ENCODE data around the gene DENND6B. TPM values are rescaled to one million over a fixed set of nuclear protein-coding genes. Genes with fewer than 3 reads are reported as not detected.

DENND6B gene
- total RNA-seq, 1 experiment from 2014 or later = 0.47 TPM

DNA sequence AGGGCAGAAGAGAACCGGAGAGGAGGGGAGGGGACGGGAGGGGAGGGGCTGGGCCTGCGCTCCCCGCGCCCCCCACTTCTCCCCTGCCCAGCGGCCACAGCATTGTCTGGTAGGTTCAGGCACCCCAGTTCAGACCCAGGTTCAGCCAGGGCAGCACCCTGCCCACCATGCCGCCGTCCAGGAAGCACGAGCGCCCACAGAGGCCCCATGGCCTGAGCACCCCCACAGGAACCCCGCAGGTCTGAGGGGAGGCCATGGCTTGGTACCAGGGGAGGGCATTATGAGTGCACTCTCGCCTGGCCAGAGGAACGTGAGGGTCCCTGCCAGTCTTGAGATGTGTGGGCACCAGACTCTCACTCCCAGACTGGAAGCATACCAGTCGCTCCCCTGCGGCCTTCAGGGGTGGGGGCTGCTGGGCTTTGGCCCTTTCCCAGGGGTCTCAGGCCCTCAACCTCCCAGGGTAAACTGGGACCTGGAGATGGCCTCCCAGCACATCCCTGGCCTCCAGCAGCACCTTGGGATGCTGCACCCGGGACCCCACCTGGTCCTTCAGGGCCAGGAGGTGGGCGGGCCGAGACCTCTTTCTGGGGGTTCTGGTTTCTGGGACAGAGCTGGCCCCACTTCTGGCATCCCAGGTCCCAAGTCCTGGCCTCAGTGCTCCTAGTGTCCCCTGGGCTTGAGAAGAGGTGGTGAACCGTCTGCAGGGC, 18.8 kb downstream of the DENND6B start:
- Histone ChIP-seq H3K4me1 (replicated peaks) (peaks cover 31% of the 10 kb centered on the region), H3K9me3 (replicated peaks) (no peaks in the 10 kb centered on the region), H3K4me3 (no peak overlapping the region), H3K36me3 (peaks cover 29% of the 10 kb centered on the region), H3K27ac (no peak overlapping the region), H3K27me3 (replicated peaks) (no peaks in the 10 kb centered on the region)
- DNase-seq (ENCODE audit: low read depth in 1 of 2, low spot score in 2 of 2) = no peak

DNA sequence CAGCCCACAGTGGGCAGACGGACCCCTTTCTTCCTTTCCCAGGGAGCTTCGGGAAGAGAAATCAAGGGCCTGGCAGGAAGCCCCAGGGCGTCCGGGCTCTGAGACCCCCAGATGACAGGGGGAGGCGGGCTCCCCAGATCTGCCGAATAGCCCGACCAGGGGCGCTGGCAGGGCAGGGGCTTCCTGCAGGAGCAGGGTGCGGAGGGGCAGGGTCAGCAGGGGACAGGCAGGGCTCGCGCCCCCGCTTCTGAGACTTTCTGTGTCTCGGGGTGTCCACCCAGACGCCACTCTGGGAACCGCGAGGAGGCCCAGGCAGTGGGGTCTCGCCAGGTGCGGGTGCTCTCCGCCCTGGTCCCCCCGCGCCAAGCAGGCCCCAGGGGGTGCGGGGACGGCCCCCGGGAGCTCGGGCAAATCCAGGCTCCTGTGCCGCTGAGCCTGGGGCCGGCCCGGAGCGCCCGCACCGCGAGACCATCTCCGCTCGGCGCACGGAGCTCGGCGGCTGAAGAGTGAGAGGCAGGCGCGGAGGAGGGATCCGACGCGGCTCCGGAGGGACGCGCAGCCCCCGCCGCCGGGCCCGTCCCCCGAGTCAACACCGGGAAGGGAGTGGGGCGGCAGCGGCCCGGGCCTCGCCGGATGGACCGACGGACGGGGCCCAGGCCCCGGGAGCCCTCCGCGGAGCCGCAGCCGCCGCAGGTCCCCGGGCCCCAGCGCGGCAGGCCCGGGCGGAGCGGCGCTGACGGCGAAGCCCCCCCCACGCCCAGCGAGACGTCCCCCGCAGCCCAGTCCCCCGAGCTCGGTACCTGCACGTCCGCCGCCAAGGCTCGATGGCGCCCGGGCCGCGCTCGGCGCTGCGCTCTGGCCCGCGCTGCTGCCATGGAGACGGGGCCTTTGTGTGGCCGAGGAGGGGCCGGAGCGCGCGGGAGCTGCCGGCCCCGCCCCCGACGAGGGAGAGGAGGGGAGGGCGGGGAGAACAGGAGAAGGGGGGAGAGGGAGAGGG, 19.8 kb downstream of the DENND6B start, which contains the start of gene PLXNB2:
TSS of gene PLXNB2 (minus strand) at position 894 of the 997 bp plus-strand sequence. CDS start 17,062 bp downstream, outside the sequence.
- Histone ChIP-seq H3K4me1 (replicated peaks) (peaks cover 36% of the 10 kb centered on the region), H3K36me3 (peaks cover 33% of the 10 kb centered on the region), H3K4me3 (peak within 1 kb of the TSS; percentile 97), H3K9me3 (replicated peaks) (no peaks in the 10 kb centered on the region), H3K27me3 (replicated peaks) (no peaks in the 10 kb centered on the region), H3K27ac (peak within 1 kb of the TSS; percentile 61)
- DNase-seq (ENCODE audit: low read depth in 1 of 2, low spot score in 2 of 2) = peak; percentile 59 to 79

DNA sequence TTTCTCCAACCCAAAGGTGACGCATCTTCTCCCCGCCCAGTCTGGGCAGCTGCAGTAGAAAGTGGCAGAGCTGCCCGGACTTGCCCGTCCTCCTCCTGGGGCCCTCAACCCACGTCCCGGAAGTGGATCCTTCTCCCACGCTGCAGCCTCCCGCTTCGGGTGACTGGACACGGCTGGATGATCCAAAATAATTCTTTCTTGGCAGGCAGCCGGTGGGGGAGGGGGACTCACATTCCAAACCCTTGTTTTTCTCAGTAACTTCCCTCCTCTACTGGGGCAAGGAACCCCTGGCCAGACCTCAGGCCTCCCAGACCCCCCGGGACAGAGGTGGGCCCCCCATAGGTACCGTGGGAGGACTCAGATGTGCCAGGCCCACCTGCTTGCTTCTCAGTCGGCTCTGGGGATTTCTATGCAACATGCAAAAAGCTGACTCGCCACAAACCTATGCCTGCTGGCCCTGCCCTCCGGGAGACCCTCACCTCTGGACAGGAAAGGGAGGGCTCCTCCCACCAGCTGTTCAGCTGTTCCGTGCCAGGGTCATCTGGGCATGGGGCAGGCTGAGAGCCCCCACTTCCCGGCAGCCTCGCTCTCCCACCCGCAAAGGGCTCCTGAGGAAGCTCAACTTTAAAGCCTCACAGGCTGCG, 20.8 kb downstream of the DENND6B start:
- H3K27me3 ChIP-seq (replicated peaks) = no peaks in the 10 kb centered on the region
- H3K4me3 ChIP-seq = peak overlapping the region; percentile 97
- DNase-seq (ENCODE audit: low read depth in 1 of 2, low spot score in 2 of 2) = peak; percentile 84 to 92
- H3K27ac ChIP-seq = peak overlapping the region; percentile 61
- H3K4me1 ChIP-seq (replicated peaks) = peaks cover 36% of the 10 kb centered on the region
- H3K9me3 ChIP-seq (replicated peaks) = no peaks in the 10 kb centered on the region
- H3K36me3 ChIP-seq = peaks cover 36% of the 10 kb centered on the region

DNA sequence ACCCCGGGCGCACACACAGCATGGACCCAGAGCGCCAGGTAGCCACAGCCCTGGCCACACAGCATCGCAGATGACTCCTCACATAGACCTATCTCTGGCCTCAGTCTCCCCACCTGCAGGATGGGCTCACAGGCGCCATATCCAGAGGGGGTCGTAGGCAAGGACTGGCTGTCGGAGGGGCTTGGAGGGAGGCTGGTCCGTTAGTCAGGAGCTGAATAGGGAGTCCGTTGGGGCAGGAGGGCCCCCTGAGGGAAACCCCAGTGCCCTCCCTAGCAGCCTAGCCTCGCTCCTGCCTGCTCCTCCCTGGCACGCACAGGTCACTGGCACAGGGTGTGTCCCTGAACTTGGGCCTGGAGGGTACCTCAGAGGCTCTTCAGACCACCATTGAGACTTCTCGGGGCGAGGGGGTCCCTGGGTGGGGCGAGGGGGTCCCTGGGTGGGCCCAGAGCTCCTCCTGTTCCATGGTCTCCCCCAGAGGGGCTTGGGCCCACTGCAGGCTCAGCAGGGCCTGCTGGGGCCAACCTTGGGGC, 21.4 kb downstream of the DENND6B start:
- no peaks in the 10 kb centered on the region for H3K27me3 ChIP-seq (replicated peaks)

DNA sequence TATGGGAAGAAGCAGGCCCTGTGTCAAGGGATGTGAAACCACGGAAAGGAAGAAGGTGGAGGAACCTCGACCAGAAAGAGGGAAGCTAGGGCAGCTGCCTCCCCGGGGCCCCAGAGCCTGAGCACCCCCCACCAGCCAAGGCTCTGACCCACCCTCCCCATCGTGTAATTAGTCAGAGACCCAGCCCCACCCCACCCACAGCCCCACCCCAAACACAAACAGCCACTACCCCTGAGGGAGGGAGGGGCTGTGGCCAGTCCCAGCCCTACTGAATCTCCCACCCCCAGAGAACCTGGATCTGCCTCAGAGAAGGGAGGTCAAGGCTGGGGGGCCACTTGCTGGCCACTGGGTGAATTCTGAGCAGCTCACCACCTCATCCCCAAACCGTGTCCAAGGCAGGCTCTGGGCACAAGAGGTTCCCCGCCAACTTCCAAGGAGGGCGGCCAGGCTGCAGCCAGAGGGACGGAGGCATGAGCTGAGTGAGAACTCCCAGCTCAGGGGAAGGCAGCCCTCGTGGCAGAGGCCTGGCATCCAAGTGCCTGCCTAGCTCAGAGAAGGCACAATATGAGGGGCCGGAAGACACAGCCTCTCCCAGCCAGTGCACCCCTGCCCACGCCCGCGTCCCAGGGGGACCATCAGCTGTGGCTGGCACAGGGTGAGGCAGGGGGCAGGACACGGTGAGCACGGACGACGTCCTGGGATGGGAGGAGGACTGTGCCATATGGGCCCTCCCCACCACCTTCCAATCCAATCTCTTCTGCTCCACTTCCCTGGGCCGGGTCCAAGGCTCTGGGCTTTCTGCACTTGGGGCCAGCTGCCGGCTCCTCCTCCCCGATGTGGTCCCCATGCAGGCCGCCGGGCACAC, 22.1 kb downstream of the DENND6B start:
- Histone ChIP-seq H3K9me3 (replicated peaks) (no peaks in the 10 kb centered on the region), H3K4me3 (no peak overlapping the region), H3K36me3 (peaks cover 43% of the 10 kb centered on the region), H3K4me1 (replicated peaks) (peaks cover 36% of the 10 kb centered on the region), H3K27ac (no peak overlapping the region), H3K27me3 (replicated peaks) (no peaks in the 10 kb centered on the region)
- no peak for DNase-seq (ENCODE audit: low read depth in 1 of 2, low spot score in 2 of 2)

More for the DNA sequence above, 21.4 kb downstream of the DENND6B start:
- Histone ChIP-seq H3K36me3 (peaks cover 42% of the 10 kb centered on the region), H3K27ac (peak overlapping the region; percentile 61), H3K9me3 (replicated peaks) (no peaks in the 10 kb centered on the region), H3K4me1 (replicated peaks) (peaks cover 36% of the 10 kb centered on the region), H3K4me3 (peak overlapping the region; percentile 97)
- no peak for DNase-seq (ENCODE audit: low read depth in 1 of 2, low spot score in 2 of 2)

DNA sequence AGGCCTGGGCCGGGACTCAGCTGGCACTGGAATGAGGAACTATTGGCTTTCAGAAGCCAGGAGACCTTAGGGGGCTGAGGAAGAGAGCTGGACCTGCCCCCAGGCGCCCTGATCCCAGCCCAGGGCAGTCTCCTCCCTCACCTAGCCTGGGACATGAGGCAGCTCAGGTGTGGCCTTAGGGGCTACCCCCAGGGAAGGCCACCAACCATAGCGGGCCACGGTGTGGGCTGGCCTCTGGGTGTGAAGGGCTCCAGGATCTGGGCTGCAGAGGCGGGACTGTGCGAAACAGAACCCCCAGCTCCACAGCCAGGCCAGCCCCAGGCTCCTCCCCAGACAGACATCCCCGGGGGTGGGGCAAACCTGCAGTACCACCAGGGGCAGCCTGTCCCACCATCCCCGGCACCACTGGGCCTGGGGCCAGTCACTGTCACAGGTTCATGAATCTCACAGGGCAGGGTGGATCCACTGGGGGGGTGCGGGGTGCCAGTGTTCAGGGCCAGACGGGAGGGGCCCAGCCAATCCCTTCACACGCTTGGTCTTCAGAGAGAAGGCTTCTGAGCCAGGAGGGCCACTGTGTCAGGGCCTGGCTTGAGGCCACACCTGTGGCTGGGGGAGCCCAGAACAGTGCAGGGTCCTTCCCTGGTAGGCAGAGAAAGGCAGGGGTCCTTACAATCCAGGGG, 22.8 kb downstream of the DENND6B start:
- no peaks in the 10 kb centered on the region for H3K9me3 ChIP-seq (replicated peaks)
- DNase-seq (ENCODE audit: low read depth in 1 of 2, low spot score in 2 of 2) = no peak
- H3K36me3 ChIP-seq = peaks cover 43% of the 10 kb centered on the region
- no peak overlapping the region for H3K27ac ChIP-seq
- no peak overlapping the region for H3K4me3 ChIP-seq
- peaks cover 36% of the 10 kb centered on the region for H3K4me1 ChIP-seq (replicated peaks)
- H3K27me3 ChIP-seq (replicated peaks) = no peaks in the 10 kb centered on the region

DNA sequence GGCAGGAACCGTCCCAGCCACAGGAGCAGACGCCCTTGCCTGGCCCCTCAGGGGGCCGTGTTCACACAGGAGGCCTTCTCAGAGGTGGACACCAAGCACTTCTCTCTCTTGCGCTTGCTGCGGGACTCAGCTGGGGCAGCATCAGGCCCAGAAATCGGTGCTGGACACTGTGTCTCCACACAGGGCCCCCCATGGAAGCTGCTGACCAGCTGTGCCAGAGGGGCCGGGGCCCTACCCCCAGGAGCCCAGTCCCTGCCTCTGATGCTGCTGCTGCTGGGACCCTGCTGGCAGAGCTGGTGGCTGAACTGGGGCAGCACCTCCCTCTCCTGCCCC, 23.3 kb downstream of the DENND6B start:
- H3K4me1 ChIP-seq (replicated peaks) = peaks cover 36% of the 10 kb centered on the region
- no peak overlapping the region for H3K4me3 ChIP-seq
- no peaks in the 10 kb centered on the region for H3K9me3 ChIP-seq (replicated peaks)
- H3K27me3 ChIP-seq (replicated peaks) = no peaks in the 10 kb centered on the region
- no peak overlapping the region for H3K27ac ChIP-seq
- no peak for DNase-seq (ENCODE audit: low read depth in 1 of 2, low spot score in 2 of 2)
- H3K36me3 ChIP-seq = peaks cover 43% of the 10 kb centered on the region

DNA sequence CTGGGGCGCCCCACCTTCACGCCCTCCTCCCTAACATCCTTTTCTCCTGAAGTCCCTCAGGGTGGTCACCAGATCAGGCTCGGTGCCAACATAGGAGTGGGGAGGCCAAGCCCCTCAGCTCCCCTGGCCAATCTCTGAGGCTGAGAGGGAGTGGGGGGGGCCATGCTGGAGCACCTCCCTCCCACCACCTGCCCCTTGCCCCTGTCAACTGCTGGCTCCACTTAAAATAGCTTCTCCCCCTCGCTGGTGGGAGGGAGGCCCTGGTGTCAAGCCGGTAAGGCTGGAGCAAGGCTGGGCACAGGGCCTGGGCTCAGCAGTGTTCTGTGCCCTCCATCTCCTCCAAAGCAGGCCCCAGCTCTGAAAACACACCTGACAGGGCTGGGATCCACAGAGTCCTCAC, 24.2 kb downstream of the DENND6B start:
- Histone ChIP-seq H3K9me3 (replicated peaks) (no peaks in the 10 kb centered on the region), H3K27me3 (replicated peaks) (no peaks in the 10 kb centered on the region), H3K36me3 (peaks cover 43% of the 10 kb centered on the region), H3K4me1 (replicated peaks) (peaks cover 31% of the 10 kb centered on the region), H3K27ac (no peak overlapping the region), H3K4me3 (no peak overlapping the region)
- DNase-seq (ENCODE audit: low read depth in 1 of 2, low spot score in 2 of 2) = no peak

DNA sequence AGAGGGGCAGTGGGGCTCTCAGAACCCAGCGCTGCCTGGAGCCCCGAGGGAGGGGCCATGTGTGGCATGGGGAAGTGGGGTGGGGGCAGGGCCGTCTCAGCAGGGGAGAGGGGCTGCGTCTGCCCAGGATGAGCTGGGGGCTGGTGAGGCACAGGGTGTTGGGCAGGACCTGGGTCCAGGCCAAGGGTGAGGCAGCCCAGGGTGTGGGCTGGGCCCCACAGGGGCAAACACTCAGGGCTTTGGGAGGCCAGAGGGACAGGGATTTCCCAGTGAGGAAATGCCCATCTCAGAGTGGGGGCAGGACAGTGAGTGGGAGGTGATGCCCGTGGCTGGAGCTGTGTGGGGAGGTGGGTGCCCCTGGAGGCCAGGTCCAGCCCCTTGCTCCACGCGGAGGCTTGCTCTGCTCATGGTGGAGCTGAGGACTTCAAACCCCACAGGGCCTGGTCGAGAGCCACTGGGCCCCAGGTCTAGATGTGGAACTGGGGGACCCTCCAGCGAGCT, 24.7 kb downstream of the DENND6B start:
- Histone ChIP-seq H3K27me3 (replicated peaks) (no peaks in the 10 kb centered on the region), H3K27ac (no peak overlapping the region), H3K4me3 (no peak overlapping the region), H3K4me1 (replicated peaks) (peaks cover 31% of the 10 kb centered on the region), H3K36me3 (peaks cover 40% of the 10 kb centered on the region), H3K9me3 (replicated peaks) (no peaks in the 10 kb centered on the region)
- DNase-seq (ENCODE audit: low read depth in 1 of 2, low spot score in 2 of 2) = no peak

DNA sequence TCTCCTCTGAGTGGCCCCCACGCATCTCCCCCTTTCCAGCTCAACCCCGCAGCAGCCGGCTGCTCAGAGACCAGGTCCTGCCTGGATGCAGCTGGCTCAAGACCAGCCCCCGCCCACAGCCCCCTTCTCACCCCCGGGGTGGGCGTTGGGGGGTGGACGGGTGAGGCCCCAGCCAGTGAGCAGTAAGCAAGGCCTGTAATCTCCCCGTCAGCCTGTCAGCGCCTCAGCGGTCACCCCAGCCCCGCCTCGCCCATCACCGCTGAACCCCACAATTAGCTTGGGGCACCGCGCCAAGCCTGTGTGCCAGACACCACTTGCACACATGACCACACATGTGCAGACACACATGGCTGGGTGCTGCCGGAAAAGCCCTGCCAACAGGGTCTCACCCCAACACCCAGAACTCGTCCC, 25.2 kb downstream of the DENND6B start:
- H3K27ac ChIP-seq = no peak overlapping the region
- no peak for DNase-seq (ENCODE audit: low read depth in 1 of 2, low spot score in 2 of 2)
- no peak overlapping the region for H3K4me3 ChIP-seq
- no peaks in the 10 kb centered on the region for H3K27me3 ChIP-seq (replicated peaks)
- H3K4me1 ChIP-seq (replicated peaks) = peaks cover 28% of the 10 kb centered on the region
- no peaks in the 10 kb centered on the region for H3K9me3 ChIP-seq (replicated peaks)
- H3K36me3 ChIP-seq = peaks cover 36% of the 10 kb centered on the region

DNA sequence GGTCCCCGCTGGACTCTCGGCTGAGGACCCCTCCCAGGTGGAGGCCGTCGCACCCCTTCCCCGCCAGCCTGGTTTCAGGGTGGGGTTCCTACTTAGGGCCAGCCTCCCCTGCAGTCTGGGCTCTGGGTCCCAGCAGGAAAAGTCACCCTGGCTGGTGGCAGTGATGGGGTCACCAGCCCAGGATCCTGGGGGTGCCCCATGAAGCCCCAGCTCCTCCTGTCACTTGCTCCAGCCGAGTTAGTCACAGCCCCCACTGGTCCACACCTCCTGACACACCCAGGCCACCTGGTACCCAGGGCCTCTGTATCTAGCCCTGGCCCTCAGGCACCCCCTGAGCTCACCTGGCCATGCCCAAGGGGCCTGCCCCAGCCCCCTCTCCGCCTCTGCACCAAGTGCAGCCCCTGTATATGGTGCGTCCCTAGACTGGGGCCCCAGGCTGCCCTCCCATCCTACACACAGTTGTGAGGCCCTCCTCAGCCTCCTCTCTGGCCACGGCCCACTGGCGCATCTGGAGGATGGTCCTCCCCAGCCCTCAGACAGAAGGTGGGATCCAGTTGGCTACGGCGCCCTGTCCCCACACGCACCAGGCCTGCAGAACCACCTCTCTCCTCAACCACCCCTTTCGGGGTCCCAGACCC, 26.1 kb downstream of the DENND6B start:
- Histone ChIP-seq H3K4me1 (replicated peaks) (peaks cover 21% of the 10 kb centered on the region), H3K9me3 (replicated peaks) (no peaks in the 10 kb centered on the region), H3K4me3 (no peak overlapping the region), H3K27me3 (replicated peaks) (no peaks in the 10 kb centered on the region), H3K27ac (no peak overlapping the region), H3K36me3 (peaks cover 36% of the 10 kb centered on the region)
- no peak for DNase-seq (ENCODE audit: low read depth in 1 of 2, low spot score in 2 of 2)
